Measurements from ENCODE around the gene R3HDML.

R3HDML gene

GRCh38 chr20:44367746-44368145, 30.9 kb downstream of the R3HDML start:
- DNase-seq, result no peak

- DNase-seq, result no peak
These were observed 33.9 kb downstream of the R3HDML start for GRCh38 chr20:44370639-44371218.

GRCh38 chr20:44382641-44383040, 45.8 kb downstream of the R3HDML start:
- no peak for DNase-seq

- DNase-seq, result no peak
These were observed 47.7 kb downstream of the R3HDML start for GRCh38 chr20:44384423-44385027.

GRCh38 chr20:44388466-44389023, 51.7 kb downstream of the R3HDML start:
- DNase-seq, result peak; percentile 56

GRCh38 chr20:44389871-44390270, 53.0 kb downstream of the R3HDML start:
- no peak for DNase-seq

- no peak for DNase-seq
These were observed 53.4 kb downstream of the R3HDML start for GRCh38 chr20:44390280-44390679.

GRCh38 chr20:44392088-44392775, 55.4 kb downstream of the R3HDML start:
- no peak for DNase-seq

- no peak for DNase-seq
These were observed 56.1 kb downstream of the R3HDML start for GRCh38 chr20:44392776-44393607.

GRCh38 chr20:44393608-44394451, 57.0 kb downstream of the R3HDML start:
- DNase-seq, result no peak

GRCh38 chr20:44394452-44394701, 57.5 kb downstream of the R3HDML start:
- DNase-seq, result no peak

GRCh38 chr20:44394702-44395460, 58.0 kb downstream of the R3HDML start:
- DNase-seq, result no peak

GRCh38 chr20:44395461-44396340, 58.9 kb downstream of the R3HDML start:
- DNase-seq, result no peak

GRCh38 chr20:44396369-44397130, 59.7 kb downstream of the R3HDML start:
- no peak for DNase-seq

- DNase-seq, result no peak
These were observed 61.5 kb downstream of the R3HDML start for GRCh38 chr20:44398335-44398734.

GRCh38 chr20:44399446-44399845, 62.6 kb downstream of the R3HDML start:
- no peak for DNase-seq

- DNase-seq, result no peak
These were observed 63.8 kb downstream of the R3HDML start for GRCh38 chr20:44400671-44400969.

Data from NCI-H446 treated with DMSO at 0.1 percent for 48 hours (cell line).